Heart right ventricle (tissue), 16 donors: ENCODE results near the gene MYORG. TPM values are rescaled to one million over a fixed set of nuclear protein-coding genes. Genes with fewer than 3 reads are reported as not detected.
A peak's percentile ranks its signal among the peaks of the same experiment; 100 is the strongest.
"Not testable (repeated sequence)": the region's sequence is repeated elsewhere in the genome, so short reads cannot be mapped to it uniquely, and the experiment has no call there.

Experiments
- ATAC-seq, 8 donors: fragments of 200-7000 bp; cut with Tn5 transposase; one replicate each; pipeline ENCODE4 v1.9.1; 2020; ENCODE audit warnings: mild to moderate bottlenecking in 8 of 8, moderate library complexity in 8 of 8, moderate number of reproducible peaks in 1 of 8
- DNase-seq, 2 donors: peaks; one replicate each; pipeline ENCODE4 v3.0.0-alpha.2; 2020
- H3K27ac ChIP-seq, 10 donors: fragments of 200-600 bp; sonication (generic) in 2 of 10; one replicate each; pipeline versions ENCODE4 v1.5.0 to v1.8.0; 2020 to 2022; ENCODE audit warnings: mild to moderate bottlenecking in 3 of 10
- H3K27me3 ChIP-seq, 7 donors: fragments of 200-600 bp; one replicate each; pipeline ENCODE4 v1.8.0; 2021 to 2022; ENCODE audit warnings: mild to moderate bottlenecking in 2 of 7
- H3K36me3 ChIP-seq, 9 donors: fragments of 200-600 bp; sonication (generic) in 1 of 9; one replicate each; pipeline versions ENCODE4 v1.5.0 to v1.8.0; 2020 to 2022; ENCODE audit warnings: mild to moderate bottlenecking in 2 of 9
- H3K4me1 ChIP-seq, 9 donors: fragments of 200-600 bp; sonication (generic) in 1 of 9; one replicate each; pipeline versions ENCODE4 v1.5.0 to v1.8.0; 2020 to 2022; ENCODE audit warnings: mild to moderate bottlenecking in 4 of 9
- H3K4me3 ChIP-seq, 10 donors: fragments of 200-600 bp; sonication (generic) in 2 of 10; one replicate each; pipeline versions ENCODE4 v1.5.0 to v1.8.0; 2020 to 2022; ENCODE audit warnings: mild to moderate bottlenecking in 7 of 10, moderate library complexity in 2 of 10
- H3K9me3 ChIP-seq, 11 donors: fragments of 200-600 bp in 10 of 11; sonication (generic) in 2 of 11; one replicate each; pipeline versions ENCODE4 v1.5.0 to v1.8.0; 2013 to 2022; ENCODE audit warnings: mild to moderate bottlenecking in 2 of 11, control low read depth in 1 of 11, moderate library complexity in 1 of 11
- CTCF ChIP-seq, 9 donors: fragments of 200-600 bp; sonication (generic) in 2 of 9; IDR thresholded peaks; one replicate each; pipeline versions ENCODE4 v1.5.0 to v1.8.0; 2021 to 2022; ENCODE audit warnings: antibody characterized with exemption in 9 of 9, mild to moderate bottlenecking in 5 of 9, moderate library complexity in 1 of 9
- WGBS, 2 donors: extraction: QIAGEN DNeasy Blood & Tissue Kit; methylation state at CpG; one replicate each; pipeline ENCODE4 v1.1.7; 2013; ENCODE audit warnings: inconsistent platforms in 1 of 2; 5-methylcytosine and 5-hydroxymethylcytosine counted together
- intact Hi-C, 10 donors: fragments of 100-400 bp; cut with DNase I; formaldehyde crosslinking; loops; one replicate each; pipeline versions ENCODE4 v1.11.1 to v1.14.2; 2022
- polyA plus RNA-seq, 2 donors: library from polyadenylated mRNA; stranded (reverse); fragments of 200-250 nt; gene quantifications; one replicate each; pipeline ENCODE4 v1.2.3, GENCODE V29; 2013
- total RNA-seq, 10 donors: library from RNA; stranded (reverse); fragmentation: NEBNext Ultra II Directional in 3 of 10; extraction: Animal tissue kit (Norgen Biotek cat#: 25700) in 3 of 10; gene quantifications; one replicate each; pipeline versions ENCODE4 v1.2.1 to v1.2.4, GENCODE V29; 2021 to 2023
- donor health status: Arrhythmogenic right ventricular cardiomyopathy.
- donor health status: ischemic (EF 13 %, LVEDD 7.1; RV severe dilation, severe dysfunction).
- donor health status: healthy with polysubstance abuse.
- donor health status: DM: no; HTN: yes; CAD: no.
- donor health status: DM: no; HTN: no; CAD: no.
- donor health status: ischemic (EF 25% LVEDD 6.9; RV normal size, moderate dysfunction).
- donor health status: ischemic (EF 25% LVEDD 5.7; RV mildly dilated, moderate dysfunction).
- donor health status: healthy.
- donor health status: DM: yes; HTN: yes; CAD: no.
- donor health status: Ischemic cardiomyopathy.
- donor health status: ischemic (EF 35%, LVEDD 5.7; RV mildly dilated, moderate dysfunction).
- donor health status: nonischemic (EF 11% LVEDD 7.7; RV severe dilation, severe dysfunction).
- donor health status: DM: yes; HTN: yes; CAD: no.
- donor health status: PGD.
- donor health status: ischemic (EF 29% LVEDD 5.4; RV normal size, mild dysfunction).
- donor health status: nonischemic (EF 23%, LVEDD 6.1; RV moderate dilation, normal function).

The MYORG gene
- total and polyA plus RNA-seq, 12 donors = 1.3 to 9.1 (median 6.3) TPM

- ATAC-seq (no peak), DNase-seq (no peak)
- Histone ChIP-seq H3K27me3 (no peaks in the 10 kb centered on the region), H3K4me3 (no peak overlapping the region), H3K27ac (peak overlapping the region in 5 of 10 donors; percentile 66 to 90 (median 84)), H3K36me3 (peaks cover 0 to 15% (median 0%) of the 10 kb centered on the region in 9 donors), H3K4me1 (peaks cover 4 to 31% (median 15%) of the 10 kb centered on the region in 9 donors), H3K9me3 (no peaks in the 10 kb centered on the region)
- intact Hi-C loops = no loop called here
- no peak for TF ChIP-seq CTCF (IDR thresholded peaks at IDR 0.05)
- WGBS, 2 donors = 74 to 87% methylated on average over 2 of the region's 2 CpGs
Observed at GRCh38 chr9:34365282-34365681, 11.4 kb downstream of the MYORG start.

- peaks cover 0 to 10% (median 0%) of the 10 kb centered on the region in 9 donors for H3K36me3 ChIP-seq
- TF ChIP-seq CTCF (IDR thresholded peaks at IDR 0.05) = no peak
- no peaks in the 10 kb centered on the region for H3K9me3 ChIP-seq
- intact Hi-C loops = no loop called here
- WGBS, 2 donors = 33 to 50% methylated on average over 13 of the region's 13 CpGs
- DNase-seq (peak; percentile 42 to 79), ATAC-seq (peak; percentile 76 to 92 (median 90))
- peak overlapping the region; percentile 61 to 90 (median 72) for H3K27ac ChIP-seq
- no peaks in the 10 kb centered on the region for H3K27me3 ChIP-seq
- peak overlapping the region in 5 of 10 donors; percentile 11 to 38 (median 23) for H3K4me3 ChIP-seq
- H3K4me1 ChIP-seq = peaks cover 4 to 31% (median 15%) of the 10 kb centered on the region in 9 donors
Observed at GRCh38 chr9:34363619-34364351, 12.9 kb downstream of the MYORG start.

GRCh38 chr9:34362614-34363214, 14.0 kb downstream of the MYORG start:
- peaks cover 0 to 7% (median 0%) of the 10 kb centered on the region in 11 donors for H3K9me3 ChIP-seq
- TF ChIP-seq CTCF (IDR thresholded peaks at IDR 0.05) = no peak
- H3K36me3 ChIP-seq = peaks cover 0 to 2% (median 0%) of the 10 kb centered on the region in 9 donors
- peak overlapping the region in 9 of 10 donors; percentile 4 to 90 (median 69) for H3K27ac ChIP-seq
- H3K27me3 ChIP-seq = no peaks in the 10 kb centered on the region
- WGBS, 2 donors = 96 to 97% methylated on average over 4 of the region's 4 CpGs
- no peak for ATAC-seq
- H3K4me3 ChIP-seq = no peak overlapping the region
- DNase-seq = no peak
- peaks cover 4 to 31% (median 15%) of the 10 kb centered on the region in 9 donors for H3K4me1 ChIP-seq
- intact Hi-C loops = no loop called here

GRCh38 chr9:34352957-34353356, 23.7 kb downstream of the MYORG start:
- 100% methylated on average over 1 of the region's 1 CpG for WGBS, 2 donors
- not testable (repeated sequence) for DNase-seq, H3K36me3 ChIP-seq, H3K4me1 ChIP-seq, ATAC-seq, H3K27me3 ChIP-seq, H3K4me3 ChIP-seq, H3K27ac ChIP-seq
- intact Hi-C loops = loop anchor here in 1 of 10 donors (5.0 kb wide), 1 partner anchor 506 kb away; no protein-coding TSS in a partner anchor
- H3K9me3 ChIP-seq = peaks cover 0 to 29% (median 3%) of the 10 kb centered on the region in 11 donors

GRCh38 chr9:34352122-34352652, 24.5 kb downstream of the MYORG start:
- DNase-seq, ATAC-seq, H3K36me3 ChIP-seq, H3K4me1 ChIP-seq, H3K27me3 ChIP-seq, H3K27ac ChIP-seq, H3K4me3 ChIP-seq: not testable (repeated sequence)
- intact Hi-C loops = loop anchor here in 1 of 10 donors (5.0 kb wide), 1 partner anchor 505 kb away; no protein-coding TSS in a partner anchor
- WGBS, 2 donors = 92 to 94% methylated on average over 7 of the region's 7 CpGs
- H3K9me3 ChIP-seq = peaks cover 0 to 23% (median 2%) of the 10 kb centered on the region in 11 donors
